Uterus (tissue), 2 donors: ENCODE measurements around the gene RAET1E.

Source experiments
- CTCF ChIP-seq, 4 experiments: fragments of 200-600 bp in 2 of 4; fragments of 450-650 bp in 2 of 4; sonication (generic) in 2 of 4; IDR thresholded peaks; one replicate each; pipeline ENCODE4 v1.5.1; 2016 to 2019; ENCODE audit warnings: antibody characterized with exemption in 4 of 4, mild to moderate bottlenecking in 2 of 4, moderate library complexity in 1 of 4
- POLR2A ChIP-seq, 2 donors: fragments of 450-650 bp; IDR thresholded peaks; one replicate each; pipeline ENCODE4 v1.6.1; 2016; ENCODE audit warnings: antibody characterized with exemption in 2 of 2, mild to moderate bottlenecking in 1 of 2, moderate library complexity in 1 of 2

GRCh38 chr6:149861603-149862423 lies 36.1 kb downstream of the RAET1E start:
- no peak for TF ChIP-seq CTCF (IDR thresholded peaks at IDR 0.05)
- TF ChIP-seq POLR2A (IDR thresholded peaks at IDR 0.05), result no peak
